A673 (cell line): Measurements from ENCODE around the gene ASAP2.

Source experiments
- EZH2 ChIP-seq: fragments of 200-600 bp; sonication (generic); IDR thresholded peaks from 2 replicates; pipeline ENCODE4 v1.6.1; 2017; ENCODE audit warnings: borderline replicate concordance, low read depth, mild to moderate bottlenecking, mixed read lengths, antibody characterized with exemption, low read length; ENCODE audit not compliant: poor library complexity, severe bottlenecking
- TF ChIP-seq, protein P1 (sequence below): fragments of 300-800, 200-600 bp; sonication (generic); conservative IDR thresholded peaks from 2 replicates; pipeline ENCODE4 v1.5.1; 2017; ENCODE audit warnings: low read depth, mild to moderate bottlenecking, antibody characterized with exemption, low read length, moderate library complexity, mixed read lengths

DNA sequence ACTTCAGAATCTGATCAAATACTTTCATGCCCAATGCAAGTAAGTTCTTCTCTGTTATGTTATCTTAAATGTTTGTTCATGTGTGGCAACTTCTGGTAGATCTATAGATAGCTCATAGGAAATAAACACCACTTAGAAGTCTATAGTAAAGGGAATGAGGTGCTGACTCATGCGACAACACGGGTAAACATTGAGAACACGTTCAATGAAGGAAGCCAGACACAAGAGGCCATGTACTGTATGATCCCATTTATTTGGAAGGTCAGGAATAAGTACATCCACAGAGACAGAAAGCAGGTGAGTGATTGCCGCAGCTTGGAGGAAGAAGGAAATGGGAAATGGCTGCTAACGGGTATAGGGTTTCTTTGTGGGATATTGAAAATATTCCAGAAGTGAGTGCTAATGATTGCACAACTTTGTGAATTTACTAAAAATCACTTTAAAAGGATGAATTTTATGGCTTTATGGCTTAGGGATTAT lies 121.3 kb downstream of the ASAP2 start:
- TF ChIP-seq EZH2: no peak
- TF ChIP-seq, protein P1, sequence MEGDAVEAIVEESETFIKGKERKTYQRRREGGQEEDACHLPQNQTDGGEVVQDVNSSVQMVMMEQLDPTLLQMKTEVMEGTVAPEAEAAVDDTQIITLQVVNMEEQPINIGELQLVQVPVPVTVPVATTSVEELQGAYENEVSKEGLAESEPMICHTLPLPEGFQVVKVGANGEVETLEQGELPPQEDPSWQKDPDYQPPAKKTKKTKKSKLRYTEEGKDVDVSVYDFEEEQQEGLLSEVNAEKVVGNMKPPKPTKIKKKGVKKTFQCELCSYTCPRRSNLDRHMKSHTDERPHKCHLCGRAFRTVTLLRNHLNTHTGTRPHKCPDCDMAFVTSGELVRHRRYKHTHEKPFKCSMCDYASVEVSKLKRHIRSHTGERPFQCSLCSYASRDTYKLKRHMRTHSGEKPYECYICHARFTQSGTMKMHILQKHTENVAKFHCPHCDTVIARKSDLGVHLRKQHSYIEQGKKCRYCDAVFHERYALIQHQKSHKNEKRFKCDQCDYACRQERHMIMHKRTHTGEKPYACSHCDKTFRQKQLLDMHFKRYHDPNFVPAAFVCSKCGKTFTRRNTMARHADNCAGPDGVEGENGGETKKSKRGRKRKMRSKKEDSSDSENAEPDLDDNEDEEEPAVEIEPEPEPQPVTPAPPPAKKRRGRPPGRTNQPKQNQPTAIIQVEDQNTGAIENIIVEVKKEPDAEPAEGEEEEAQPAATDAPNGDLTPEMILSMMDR: no peak
